Right lobe of liver (tissue), 4 donors: Measurements from ENCODE around the gene EMX2.

Experiments used
- POLR2A ChIP-seq: fragments of 450-650 bp; IDR thresholded peaks from one replicate; pipeline ENCODE4 v1.6.1; 2017; ENCODE audit warnings: antibody characterized with exemption, mild to moderate bottlenecking
- TF ChIP-seq, protein P1 (sequence below), 4 donors: fragments of 200-600 bp in 3 of 4; fragments of 450-650 bp in 1 of 4; IDR thresholded peaks; one replicate each; pipeline versions ENCODE4 v1.5.1 to v1.8.0; 2016 to 2022; ENCODE audit warnings: antibody characterized with exemption in 4 of 4, mild to moderate bottlenecking in 2 of 4
- donor health status: DM: no; HTN: no; CAD: no.
- donor health status: DM: no; HTN: no; CAD: no.
- donor health status: DM: no; HTN: yes; CAD: no.

DNA sequence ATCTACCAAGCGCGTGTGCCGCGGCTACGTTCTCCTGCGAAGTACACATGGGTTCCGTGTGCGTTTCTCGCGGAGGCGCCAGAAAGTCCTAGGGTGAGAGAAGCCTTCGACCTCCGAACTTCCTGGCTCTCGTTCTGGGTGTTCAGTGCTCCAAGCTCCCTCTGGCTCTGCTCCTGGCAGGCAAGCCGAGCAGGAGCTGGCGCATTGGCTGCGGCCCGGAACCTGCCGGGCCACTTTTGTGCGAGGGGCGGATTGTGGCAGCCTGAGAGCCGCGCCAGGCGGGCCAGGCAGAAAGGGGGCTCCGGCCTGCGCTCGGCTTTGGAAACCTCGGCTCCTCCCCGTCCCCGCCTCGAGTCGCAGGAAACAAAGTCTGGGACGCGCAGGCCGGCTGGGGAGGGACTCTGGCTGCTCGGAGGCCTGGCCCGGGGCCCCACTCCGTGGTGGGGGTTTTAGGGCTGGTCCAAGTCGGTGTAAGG lies 9.6 kb downstream of the EMX2 start:
- no peak for TF ChIP-seq POLR2A
- TF ChIP-seq, protein P1, sequence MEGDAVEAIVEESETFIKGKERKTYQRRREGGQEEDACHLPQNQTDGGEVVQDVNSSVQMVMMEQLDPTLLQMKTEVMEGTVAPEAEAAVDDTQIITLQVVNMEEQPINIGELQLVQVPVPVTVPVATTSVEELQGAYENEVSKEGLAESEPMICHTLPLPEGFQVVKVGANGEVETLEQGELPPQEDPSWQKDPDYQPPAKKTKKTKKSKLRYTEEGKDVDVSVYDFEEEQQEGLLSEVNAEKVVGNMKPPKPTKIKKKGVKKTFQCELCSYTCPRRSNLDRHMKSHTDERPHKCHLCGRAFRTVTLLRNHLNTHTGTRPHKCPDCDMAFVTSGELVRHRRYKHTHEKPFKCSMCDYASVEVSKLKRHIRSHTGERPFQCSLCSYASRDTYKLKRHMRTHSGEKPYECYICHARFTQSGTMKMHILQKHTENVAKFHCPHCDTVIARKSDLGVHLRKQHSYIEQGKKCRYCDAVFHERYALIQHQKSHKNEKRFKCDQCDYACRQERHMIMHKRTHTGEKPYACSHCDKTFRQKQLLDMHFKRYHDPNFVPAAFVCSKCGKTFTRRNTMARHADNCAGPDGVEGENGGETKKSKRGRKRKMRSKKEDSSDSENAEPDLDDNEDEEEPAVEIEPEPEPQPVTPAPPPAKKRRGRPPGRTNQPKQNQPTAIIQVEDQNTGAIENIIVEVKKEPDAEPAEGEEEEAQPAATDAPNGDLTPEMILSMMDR (IDR thresholded peaks at IDR 0.05), result no peak
